CMK (cell line): ENCODE data around the gene F2RL3.
A peak's percentile ranks its signal among the peaks of the same experiment; 100 is the strongest.
"Not testable (repeated sequence)": the region's sequence is repeated elsewhere in the genome, so short reads cannot be mapped to it uniquely, and the experiment has no call there.

Experiments
- DNase-seq: peaks from one replicate; pipeline ENCODE4 v3.0.0-alpha.2; 2010; ENCODE audit warnings: low read depth

Gene F2RL3

DNA sequence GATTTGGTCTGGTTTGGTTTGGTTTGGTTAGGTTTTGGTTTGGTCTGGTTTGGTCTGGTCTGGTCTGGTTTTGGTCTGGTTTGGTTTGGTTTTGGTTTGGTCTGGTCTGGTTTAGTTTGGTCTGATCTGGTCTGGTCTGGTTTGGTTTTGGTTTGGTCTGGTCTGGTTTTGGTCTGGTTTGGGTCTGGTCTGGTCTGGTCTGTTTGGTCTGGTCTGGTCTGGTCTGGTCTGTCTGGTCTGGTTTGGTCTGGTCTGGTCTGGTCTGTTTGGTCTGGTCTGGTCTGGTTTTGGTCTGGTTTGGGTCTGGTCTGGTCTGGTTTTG is 13.9 kb upstream of the F2RL3 start:
- DNase-seq, result not testable (repeated sequence)

DNA sequence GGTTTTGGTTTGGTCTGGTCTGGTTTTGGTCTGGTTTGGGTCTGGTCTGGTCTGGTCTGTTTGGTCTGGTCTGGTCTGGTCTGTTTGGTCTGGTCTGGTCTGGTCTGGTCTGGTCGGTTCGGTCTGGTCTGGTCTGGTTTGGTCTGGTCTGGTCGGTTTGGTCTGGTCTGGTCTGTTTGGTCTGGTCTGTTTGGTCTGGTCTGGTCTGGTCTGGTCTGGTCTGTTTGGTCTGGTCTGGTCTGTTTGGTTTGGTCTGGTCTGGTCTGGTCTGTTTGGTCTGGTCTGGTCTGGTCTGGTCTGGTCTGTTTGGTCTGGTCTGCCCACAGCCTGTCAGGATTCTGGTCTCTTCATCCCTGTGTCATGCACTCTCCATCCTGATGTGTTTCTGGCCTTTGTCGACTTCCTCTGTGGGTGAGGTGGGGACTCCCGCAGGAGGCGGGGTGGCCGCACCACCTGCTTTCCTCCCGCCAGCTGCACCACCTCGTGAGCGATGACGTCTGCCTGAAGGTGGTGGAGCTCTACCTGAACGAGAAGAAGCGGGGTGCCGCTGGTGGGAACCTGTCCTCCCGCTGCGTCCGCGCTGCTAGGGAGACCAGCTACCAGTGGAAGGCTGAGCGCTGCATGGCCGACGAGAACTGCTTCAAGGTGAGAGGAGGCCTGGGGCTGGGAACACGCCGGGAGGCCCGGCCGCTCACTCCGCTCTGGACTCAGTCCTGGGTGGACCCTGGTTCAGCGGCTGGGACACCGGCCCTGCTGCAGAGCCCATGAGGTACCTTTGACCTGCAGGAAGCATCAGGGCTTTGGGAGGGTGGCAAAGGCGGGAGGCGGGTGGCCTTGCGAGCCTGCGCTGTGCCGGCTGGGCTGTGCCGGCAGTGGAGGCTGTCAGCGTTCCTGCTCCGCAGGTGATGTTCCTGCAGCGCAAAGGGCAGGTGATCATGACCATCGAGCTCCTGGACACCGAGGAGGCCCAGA is 12.9 kb upstream of the F2RL3 start:
- DNase-seq, result no peak

DNA sequence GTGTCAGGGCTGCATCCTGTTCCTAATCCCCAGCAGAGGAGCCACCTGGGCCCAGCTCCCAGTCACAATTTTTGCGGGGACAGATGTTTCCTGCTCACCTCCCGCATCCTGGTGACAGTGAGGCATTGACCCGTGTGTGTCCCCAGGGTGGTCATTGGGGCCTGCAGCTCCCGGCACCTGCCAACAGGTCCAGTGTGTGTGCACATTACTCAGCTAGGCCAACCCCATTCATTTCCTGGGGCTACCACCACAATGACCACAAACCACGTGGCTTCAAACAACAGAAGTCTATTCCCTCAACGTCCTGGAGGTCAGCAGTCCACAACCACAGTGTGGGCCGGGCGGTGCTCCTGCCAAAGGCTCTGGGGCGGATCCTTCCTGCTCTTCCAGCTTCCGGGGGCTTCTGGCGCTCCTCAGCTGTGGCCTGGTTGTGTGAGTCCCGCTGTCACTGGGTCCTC is 11.9 kb upstream of the F2RL3 start:
- DNase-seq, result peak; percentile 87

DNA sequence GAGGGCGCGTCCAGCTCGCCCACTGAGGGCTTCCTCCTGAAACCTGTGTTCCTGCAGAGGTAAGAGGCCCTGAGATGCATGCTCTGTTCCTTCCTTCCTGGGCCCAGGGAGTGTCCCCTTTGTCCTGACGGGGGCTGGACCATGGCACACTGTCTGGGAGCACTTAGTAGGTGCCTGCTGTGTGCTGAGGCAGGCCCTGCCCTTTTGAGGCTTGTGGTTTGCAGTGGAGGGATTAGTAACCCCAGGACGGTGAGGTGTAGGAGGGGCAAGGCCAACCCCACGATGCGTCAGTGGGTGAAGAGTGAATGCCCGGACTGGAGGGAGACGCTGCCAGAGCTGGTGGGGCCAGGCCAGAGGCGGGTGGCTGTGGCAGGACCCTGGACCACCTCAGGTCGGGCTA is 11.2 kb upstream of the F2RL3 start:
- no peak for DNase-seq

DNA sequence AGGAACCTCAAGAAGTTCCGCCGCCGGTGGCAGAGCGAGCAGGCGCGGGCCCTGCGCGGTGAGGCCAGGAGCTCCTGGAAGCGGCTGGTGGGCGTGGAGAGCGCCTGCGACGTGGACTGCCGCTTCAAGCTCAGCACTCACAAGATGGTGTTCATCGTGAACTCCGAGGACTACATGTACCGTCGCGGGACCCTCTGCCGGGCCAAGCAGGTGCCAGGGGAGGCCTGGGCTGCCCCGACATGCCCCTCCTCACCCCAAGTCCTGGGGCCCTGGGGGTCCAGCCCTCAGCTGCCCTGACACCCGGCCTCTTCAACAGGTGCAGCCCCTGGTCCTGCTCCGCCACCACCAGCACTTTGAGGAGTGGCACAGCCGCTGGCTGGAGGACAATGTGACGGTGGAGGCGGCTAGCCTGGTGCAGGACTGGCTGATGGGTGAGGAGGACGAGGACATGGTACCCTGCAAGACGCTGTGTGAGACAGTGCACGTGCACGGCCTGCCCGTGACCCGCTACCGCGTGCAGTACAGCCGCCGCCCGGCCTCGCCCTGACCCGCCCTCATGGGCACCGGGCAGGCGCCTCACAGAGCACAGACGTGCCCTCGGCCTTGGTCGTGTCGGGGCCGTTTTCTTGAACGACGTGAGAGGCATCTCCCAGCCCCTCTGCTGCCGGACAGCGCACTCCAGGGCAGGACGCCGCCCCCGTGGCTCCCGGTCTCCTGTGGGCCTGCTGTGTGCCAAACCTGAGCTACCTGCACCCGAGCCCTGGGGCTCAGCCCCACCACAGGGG is 10.4 kb upstream of the F2RL3 start:
- no peak for DNase-seq

DNA sequence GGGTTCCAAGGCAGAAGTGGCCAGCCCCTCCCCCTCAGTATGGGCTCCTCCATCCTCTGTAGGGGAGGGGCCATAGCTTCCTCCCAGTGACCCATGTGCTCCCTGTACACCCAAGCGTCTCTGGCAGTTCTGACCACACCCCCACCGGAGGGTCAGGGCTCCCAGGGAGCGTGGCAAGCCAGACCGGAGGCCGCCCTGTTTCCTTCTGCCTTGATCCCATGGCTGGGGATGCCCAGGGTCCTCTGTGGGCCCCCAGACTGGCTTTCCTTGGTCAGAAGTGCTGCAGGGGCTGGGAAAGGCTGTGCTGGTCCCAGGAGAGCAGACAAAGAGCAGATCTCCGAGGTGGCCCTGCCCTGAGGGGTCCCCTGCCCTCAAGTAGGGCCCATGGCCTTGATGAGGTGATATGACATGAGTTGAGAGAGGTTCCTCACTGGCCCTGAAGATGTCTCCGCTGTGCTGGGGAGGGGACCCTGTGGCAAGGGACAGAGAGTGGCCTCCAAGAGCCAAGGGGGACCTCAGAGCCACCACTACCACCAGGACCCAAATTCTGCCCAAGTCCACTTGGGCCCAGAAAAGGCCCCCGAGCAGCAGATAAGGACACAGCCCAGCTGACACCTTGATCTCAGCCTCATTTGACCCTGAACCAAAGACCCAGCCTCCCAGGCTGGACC is 7.8 kb upstream of the F2RL3 start:
- no peak for DNase-seq

DNA sequence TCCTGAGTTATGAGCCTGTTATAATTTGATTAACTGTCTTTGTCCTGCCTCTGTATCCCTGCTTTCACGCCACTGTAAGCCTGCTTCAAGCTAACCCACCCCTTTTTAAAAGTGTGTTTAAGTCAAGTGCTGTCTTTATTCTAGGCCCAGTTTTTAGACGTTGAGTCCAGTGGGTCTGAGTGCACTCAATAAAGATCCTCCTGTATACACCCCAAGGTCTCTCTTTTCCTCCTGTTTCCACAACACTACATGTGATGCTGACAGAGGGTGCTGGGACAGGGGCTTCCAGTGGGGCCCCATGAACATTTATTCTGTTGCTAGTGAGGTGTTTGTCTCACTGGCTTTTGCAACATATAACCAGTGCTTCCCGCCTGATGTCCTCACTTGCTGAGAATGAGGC is 6.7 kb upstream of the F2RL3 start:
- DNase-seq, result no peak

DNA sequence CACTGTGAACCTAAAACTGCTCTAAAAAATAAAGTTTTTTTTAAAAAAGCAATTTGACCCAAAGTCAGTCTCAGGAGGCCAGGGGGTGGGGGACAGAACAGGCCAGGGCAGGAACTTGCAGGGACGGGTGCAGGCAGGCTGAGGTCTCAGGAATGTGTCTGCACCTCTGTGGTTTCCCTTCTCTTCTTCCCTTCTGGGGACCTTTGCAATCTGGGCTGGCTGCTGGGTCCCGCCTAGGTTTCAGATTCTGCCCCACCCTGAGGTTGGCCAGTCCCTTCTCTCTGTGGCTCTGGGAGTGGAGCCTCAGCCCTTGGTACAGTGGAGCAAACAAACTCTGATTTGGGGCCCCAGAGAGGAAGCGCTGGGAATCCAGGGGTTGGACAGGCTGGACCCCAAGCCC is 5.3 kb upstream of the F2RL3 start:
- DNase-seq, result no peak

DNA sequence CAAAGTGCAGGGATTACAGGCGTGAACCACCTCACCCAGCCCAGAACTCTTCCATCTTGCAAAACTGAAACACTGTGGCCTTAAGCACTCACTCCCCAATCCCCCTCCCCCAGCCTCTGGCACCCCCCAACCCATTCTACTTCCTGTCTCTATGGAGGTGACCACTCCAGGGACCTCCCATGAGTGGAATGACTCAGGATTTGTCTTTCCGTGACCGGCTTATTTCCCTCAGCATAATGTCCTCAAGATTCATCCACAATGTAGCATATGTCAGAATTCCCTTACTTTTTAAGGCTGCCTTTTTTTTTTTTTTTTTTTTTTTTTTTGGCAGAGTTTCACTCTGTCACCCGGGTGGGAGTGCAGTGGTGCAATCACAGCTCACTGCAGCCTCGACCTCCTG is 3.6 kb upstream of the F2RL3 start:
- DNase-seq, result no peak

DNA sequence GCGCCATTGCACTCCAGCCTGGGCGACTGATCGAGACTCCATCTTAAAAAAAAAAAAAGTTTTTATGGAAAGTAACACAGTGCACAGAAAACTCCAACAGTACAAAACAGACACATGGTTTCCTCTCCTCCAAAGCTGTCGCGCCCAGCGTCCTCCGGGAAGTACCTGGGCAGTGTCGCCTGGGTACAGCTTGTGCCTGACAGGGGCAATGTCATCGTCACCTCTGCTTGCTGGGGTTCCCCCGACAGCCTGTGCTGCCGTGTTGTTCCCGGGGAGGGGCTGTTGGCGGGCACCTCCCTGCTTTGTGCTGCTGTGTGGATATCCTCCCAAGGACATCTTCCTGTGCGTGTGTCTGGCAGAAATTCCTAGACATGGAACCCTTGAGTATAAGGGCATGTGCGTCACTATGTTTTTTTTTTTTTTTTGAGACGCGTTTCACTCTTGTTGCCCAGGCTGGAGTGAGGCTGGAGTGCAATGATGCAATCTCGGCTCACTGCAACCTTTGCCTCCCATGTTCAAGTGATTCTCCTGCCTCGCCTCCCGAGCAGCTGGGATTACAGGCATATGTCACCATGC is 2.4 kb upstream of the F2RL3 start:
- DNase-seq, result no peak

DNA sequence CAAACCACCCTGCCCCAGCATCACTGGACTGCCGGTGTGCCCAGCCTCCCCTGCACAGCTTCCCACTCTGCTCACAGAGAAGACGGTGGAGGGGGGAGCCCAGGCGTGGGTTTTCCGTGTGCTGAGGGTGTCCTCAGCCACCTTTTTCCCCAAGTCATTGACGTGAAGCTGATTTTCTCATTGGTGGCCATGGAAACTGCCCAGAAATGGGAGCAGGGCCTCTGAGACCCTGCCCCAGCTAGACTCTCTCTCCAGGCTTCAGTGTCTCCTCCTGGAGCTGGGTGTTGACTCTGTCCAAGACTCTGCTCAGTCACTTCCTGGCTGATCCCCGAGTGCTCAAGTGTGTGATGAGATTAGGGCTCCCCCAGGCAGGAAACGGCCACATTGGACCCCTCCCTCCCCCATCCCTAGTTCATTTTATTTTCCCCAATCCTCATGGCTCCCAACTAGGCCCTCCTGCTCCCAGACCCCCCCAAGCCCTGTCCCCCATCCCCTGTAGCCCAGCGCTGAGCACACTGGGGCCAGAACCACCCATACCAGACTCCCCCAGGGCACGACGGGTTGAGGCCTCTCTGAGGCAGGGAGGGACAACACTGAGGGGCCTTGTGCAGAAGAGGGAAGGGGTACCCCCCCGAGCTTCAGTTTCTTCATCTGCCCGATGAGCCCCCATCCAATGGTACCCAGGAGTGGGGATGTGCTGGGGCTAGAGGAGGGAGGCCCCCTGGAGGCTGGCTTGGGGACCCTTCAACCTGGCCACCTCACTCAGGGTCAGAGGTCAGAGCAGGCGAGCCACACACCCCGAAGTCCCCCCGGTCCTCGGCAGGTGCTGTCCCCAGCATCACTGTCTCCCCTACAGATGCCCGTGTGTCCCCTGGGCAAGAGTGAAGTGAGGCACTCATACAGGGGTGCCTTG is 1.2 kb upstream of the F2RL3 start:
- DNase-seq, result no peak

DNA sequence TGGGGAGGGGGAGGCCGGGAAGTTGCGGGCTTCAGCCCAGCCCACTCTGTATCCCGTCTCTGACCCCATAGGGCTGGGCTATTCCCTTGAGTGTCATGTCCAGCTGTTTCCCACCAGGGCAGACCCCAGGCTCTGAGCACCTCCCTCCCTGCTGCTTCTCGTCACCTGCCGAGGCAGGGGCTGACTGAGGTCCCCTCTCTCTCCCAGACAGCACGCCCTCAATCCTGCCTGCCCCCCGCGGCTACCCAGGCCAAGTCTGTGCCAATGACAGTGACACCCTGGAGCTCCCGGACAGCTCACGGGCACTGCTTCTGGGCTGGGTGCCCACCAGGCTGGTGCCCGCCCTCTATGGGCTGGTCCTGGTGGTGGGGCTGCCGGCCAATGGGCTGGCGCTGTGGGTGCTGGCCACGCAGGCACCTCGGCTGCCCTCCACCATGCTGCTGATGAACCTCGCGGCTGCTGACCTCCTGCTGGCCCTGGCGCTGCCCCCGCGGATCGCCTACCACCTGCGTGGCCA is 625 bp downstream of the F2RL3 start:
- no peak for DNase-seq

DNA sequence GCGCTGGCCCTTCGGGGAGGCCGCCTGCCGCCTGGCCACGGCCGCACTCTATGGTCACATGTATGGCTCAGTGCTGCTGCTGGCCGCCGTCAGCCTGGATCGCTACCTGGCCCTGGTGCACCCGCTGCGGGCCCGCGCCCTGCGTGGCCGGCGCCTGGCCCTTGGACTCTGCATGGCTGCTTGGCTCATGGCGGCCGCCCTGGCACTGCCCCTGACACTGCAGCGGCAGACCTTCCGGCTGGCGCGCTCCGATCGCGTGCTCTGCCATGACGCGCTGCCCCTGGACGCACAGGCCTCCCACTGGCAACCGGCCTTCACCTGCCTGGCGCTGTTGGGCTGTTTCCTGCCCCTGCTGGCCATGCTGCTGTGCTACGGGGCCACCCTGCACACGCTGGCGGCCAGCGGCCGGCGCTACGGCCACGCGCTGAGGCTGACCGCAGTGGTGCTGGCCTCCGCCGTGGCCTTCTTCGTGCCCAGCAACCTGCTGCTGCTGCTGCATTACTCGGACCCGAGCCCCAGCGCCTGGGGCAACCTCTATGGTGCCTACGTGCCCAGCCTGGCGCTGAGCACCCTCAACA is 1.2 kb downstream of the F2RL3 start:
- DNase-seq, result no peak

DNA sequence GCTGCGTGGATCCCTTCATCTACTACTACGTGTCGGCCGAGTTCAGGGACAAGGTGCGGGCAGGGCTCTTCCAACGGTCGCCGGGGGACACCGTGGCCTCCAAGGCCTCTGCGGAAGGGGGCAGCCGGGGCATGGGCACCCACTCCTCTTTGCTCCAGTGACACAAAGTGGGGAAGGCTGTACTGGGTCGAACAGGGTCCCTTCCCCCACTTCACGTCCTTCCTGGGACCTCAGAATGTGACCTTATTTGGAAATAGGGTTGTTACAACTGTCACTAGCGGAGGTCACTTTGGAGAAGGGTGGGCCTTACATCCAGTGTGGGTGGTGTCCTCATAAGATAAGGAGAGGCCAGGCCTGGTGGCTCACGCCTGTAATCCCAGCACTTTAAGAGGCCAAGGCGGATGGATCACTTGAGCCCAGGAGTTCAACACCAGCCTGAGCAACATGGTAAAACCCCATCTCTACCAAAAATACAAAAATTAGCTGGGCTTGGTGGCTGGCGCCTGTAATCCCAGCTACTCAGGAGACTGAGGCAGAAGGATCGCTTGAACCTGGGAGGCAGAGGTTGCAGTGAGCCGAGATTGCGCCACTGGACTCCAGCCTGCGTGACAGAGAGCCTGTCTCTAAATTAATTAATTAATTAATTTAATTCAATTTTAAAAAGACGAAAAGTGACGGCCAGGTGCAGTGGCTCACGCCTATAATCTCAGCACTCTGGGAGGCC is 1.8 kb downstream of the F2RL3 start:
- DNase-seq, result no peak

DNA sequence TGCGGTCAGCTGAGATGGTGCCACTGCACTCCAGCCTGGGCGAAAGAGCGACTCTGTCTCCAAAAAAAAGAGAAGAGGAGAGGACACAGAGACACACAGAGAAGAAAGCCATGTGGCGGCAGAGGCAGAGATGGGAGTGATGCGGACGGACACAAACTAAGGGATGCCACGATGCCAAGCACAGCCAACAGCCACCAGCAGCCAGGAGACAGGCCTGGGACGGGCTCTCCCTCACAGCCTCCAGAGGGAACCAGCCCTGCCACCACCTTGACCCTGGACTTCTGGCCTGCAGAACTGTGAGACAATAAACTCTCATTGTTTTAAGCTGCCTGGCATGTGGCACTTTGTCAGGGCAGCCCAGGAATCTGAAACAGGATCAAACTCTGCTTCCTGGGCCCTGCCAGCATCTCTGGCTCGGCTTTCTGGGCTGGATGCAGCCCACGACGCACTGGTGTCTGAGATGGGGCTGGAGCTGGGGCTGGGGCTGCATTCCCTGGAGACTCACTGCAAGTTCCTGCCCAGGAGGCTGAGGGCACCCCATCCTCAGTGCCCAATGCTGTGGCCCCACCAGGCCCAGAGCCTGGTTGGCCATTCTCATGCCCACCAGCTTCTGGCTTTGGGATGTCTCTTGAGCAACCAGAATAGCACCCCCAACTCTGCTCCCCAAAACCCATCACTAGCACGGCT is 3.0 kb downstream of the F2RL3 start:
- no peak for DNase-seq

DNA sequence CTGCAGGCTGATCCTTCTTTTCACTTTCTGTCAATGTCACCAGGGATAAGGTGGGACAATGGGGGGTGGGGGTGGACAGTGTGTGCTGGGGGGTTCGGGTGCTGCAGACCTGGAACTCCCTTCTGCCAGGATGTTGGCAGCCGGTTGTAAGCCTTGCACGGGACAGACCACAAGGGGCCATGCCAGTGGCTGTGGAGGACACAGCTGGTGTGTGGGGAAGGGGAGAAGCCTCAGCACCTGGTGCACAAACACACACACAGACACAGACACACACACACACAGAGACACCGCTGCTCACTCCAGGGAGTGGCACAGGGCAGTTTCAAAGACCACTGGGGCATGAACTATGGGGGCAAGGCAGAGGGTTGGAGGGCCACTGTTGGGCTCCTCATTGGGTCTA is 3.6 kb downstream of the F2RL3 start:
- no peak for DNase-seq

DNA sequence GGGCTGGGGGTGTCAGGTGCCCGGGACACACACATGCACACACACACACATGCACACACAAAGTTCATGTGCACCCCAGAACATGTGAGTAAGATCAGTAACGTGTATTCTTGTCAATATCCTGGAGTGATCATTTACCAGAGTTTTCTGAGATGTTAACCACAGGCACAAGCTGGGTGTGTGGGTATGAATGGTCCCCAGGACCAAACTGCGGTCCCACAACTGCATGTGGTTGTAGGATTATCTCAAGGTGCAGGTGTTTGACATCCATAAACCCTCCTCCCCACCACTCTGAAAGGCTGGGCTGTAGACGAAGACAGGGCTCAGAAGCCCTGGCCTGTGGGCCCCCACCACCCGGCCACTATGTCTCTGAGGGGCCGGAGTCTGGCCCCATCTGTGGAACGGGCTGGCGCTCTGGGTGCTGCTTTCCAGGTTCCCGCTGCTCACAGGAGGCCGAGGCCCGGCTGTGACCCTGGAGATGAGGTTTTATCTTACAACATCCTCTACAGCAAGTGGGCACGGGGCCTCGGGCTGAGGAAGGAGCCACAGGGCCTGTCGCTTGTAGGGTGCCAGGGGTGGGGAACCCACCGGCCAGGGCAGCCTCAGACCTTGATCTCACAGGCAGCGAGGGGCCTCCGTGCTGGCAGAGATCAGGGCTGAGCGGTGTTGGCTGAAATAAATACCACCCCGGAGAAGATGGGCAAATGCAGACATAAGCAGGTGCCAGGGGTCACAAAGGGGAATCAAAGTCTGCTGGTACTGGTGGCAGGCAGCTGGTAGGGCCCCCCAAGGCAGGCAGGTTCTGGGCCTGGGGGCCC is 4.3 kb downstream of the F2RL3 start:
- no peak for DNase-seq

DNA sequence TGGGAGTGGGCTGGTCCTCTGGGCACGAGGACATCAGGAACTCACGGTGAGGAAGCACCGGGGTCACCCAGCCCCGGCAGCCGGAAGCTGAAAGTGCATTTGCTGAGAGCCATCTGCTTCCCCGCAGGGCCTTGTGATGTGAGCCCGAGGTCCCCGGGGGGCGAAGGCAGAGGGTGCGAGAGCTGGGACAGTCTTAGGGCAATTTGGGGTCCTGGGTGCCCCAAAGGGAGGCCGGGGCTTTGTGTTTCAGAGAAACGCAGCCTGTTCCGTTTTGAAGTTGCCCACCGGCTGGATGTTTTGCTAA is 4.8 kb downstream of the F2RL3 start:
- no peak for DNase-seq

DNA sequence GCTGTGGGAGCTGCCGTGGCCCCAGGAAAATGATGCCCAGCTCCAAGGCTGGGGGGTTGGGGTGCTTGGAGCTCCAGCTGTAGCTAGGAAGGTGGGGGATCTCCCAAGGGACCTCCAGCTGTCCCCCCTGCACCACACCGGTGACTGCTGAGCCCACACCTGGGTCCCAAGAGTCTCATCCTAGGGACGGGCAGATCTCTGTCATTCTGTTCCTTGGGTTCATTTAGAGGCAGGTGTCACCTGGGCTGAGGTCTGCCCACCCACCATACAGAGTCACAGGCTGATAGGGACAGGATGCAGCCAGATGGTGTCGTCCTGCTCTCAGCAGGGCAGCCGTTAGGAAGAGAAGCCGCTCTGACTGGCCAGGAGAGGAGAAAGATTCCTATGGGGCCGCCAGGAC is 5.3 kb downstream of the F2RL3 start:
- DNase-seq, result no peak
